Mesenchymal stem cell (in vitro differentiated cells and primary cell): ENCODE results near the gene PMF1.

Experiments used
- DNase-seq: peaks from one replicate; pipeline ENCODE4 v3.0.0-alpha.2; 2013
- H2AFZ ChIP-seq: one replicate; pipeline ENCODE4 v1.6.1; 2013; ENCODE audit warnings: low read depth, mild to moderate bottlenecking, control low read depth, inconsistent platforms, low read length, moderate library complexity
- H2AK5ac ChIP-seq: 2 replicates; pipeline ENCODE4 v1.6.1; 2013; ENCODE audit warnings: low read length, moderate library complexity, mild to moderate bottlenecking, inconsistent platforms; ENCODE audit not compliant: severe bottlenecking
- H2BK120ac ChIP-seq: one replicate; pipeline ENCODE4 v1.6.1; 2013; ENCODE audit warnings: low read depth, mild to moderate bottlenecking, inconsistent platforms, low read length, moderate library complexity
- H2BK12ac ChIP-seq, 2 experiments: one replicate each; pipeline ENCODE4 v1.6.1; 2013; ENCODE audit warnings: inconsistent platforms in 2 of 2, low read length in 2 of 2, mild to moderate bottlenecking in 2 of 2, moderate library complexity in 2 of 2, control low read depth in 1 of 2
- H2BK15ac ChIP-seq: one replicate; pipeline ENCODE4 v1.6.1; 2013; ENCODE audit warnings: mild to moderate bottlenecking, low read depth, inconsistent platforms; ENCODE audit not compliant: poor library complexity, severe bottlenecking
- H2BK5ac ChIP-seq: 2 replicates; pipeline ENCODE4 v1.6.1; 2013; ENCODE audit warnings: low read depth, mild to moderate bottlenecking, low read length, control low read depth, inconsistent platforms; ENCODE audit not compliant: poor library complexity, severe bottlenecking
- H3K14ac ChIP-seq, 2 experiments: one replicate each; pipeline ENCODE4 v1.6.1; 2013; ENCODE audit warnings: inconsistent platforms in 2 of 2, low read length in 2 of 2, control low read depth in 1 of 2, mild to moderate bottlenecking in 1 of 2, moderate library complexity in 1 of 2
- H3K18ac ChIP-seq, 2 experiments: one replicate each; pipeline ENCODE4 v1.6.1; 2013; ENCODE audit warnings: inconsistent platforms in 2 of 2, low read length in 2 of 2, control low read depth in 1 of 2, low read depth in 1 of 2, mild to moderate bottlenecking in 1 of 2
- H3K23ac ChIP-seq, 2 experiments: one replicate each; pipeline ENCODE4 v1.6.1; 2013; ENCODE audit warnings: inconsistent platforms in 2 of 2, low read length in 2 of 2, mild to moderate bottlenecking in 2 of 2, moderate library complexity in 2 of 2, control low read depth in 1 of 2
- H3K27ac ChIP-seq: 2 replicates; pipeline ENCODE4 v1.5.1; 2013; ENCODE audit warnings: mild to moderate bottlenecking, moderate library complexity, low read length, control low read depth, inconsistent platforms; ENCODE audit not compliant: poor library complexity, severe bottlenecking
- H3K27me3 ChIP-seq, 2 experiments: 2 replicates each; pipeline versions ENCODE4 v1.6.1 to v1.7.0; 2013; ENCODE audit warnings: low read length in 2 of 2, mild to moderate bottlenecking in 2 of 2, moderate library complexity in 2 of 2, control low read depth in 1 of 2, inconsistent platforms in 1 of 2; ENCODE audit not compliant: control insufficient read depth in 1 of 2, insufficient read depth in 1 of 2
- H3K36me3 ChIP-seq, 2 experiments: 2 replicates each; pipeline versions ENCODE4 v1.6.1 to v1.7.0; 2013; ENCODE audit warnings: low read length in 2 of 2, control low read depth in 1 of 2, inconsistent platforms in 1 of 2, low read depth in 1 of 2, mild to moderate bottlenecking in 1 of 2; ENCODE audit not compliant: insufficient read depth in 2 of 2, control insufficient read depth in 1 of 2
- H3K4ac ChIP-seq, 2 experiments: one replicate each; pipeline ENCODE4 v1.6.1; 2013; ENCODE audit warnings: inconsistent platforms in 2 of 2, low read length in 2 of 2, mild to moderate bottlenecking in 2 of 2, moderate library complexity in 2 of 2, control low read depth in 1 of 2, low read depth in 1 of 2
- H3K4me1 ChIP-seq: 2 replicates; pipeline ENCODE4 v1.6.1; 2013; ENCODE audit warnings: low read depth, low read length, control low read depth; ENCODE audit not compliant: control insufficient read depth, insufficient read depth
- H3K4me2 ChIP-seq: 2 replicates; pipeline ENCODE4 v1.6.1; 2013; ENCODE audit warnings: low read length, mild to moderate bottlenecking, inconsistent platforms; ENCODE audit not compliant: poor library complexity, severe bottlenecking
- H3K4me3 ChIP-seq, 2 experiments: 2 replicates each; pipeline versions ENCODE4 v1.5.1 to v1.7.0; 2013; ENCODE audit warnings: low read length in 2 of 2, mild to moderate bottlenecking in 2 of 2, control low read depth in 1 of 2, low read depth in 1 of 2; ENCODE audit not compliant: insufficient read depth in 1 of 2
- H3K79me1 ChIP-seq: replicated peaks from 2 replicates; pipeline ENCODE4 v1.6.1; 2013; ENCODE audit warnings: mild to moderate bottlenecking, control low read depth, low read length, inconsistent platforms; ENCODE audit not compliant: poor library complexity, severe bottlenecking
- H3K9ac ChIP-seq: 2 replicates; pipeline ENCODE4 v1.7.0; 2013; ENCODE audit warnings: mild to moderate bottlenecking, low read length, moderate library complexity
- H3K9me3 ChIP-seq: 2 replicates; pipeline ENCODE4 v1.7.0; 2013; ENCODE audit warnings: mild to moderate bottlenecking, low read length; ENCODE audit not compliant: control insufficient read depth
- H4K8ac ChIP-seq: one replicate; pipeline ENCODE4 v1.6.1; 2013; ENCODE audit warnings: inconsistent platforms, mild to moderate bottlenecking, low read length, moderate library complexity
- H4K91ac ChIP-seq: one replicate; pipeline ENCODE4 v1.6.1; 2013; ENCODE audit warnings: mild to moderate bottlenecking, low read length, inconsistent platforms
- WGBS: methylation state at CpG from one replicate; pipeline ENCODE4 v1.1.7; 2013; ENCODE audit warnings: mixed read lengths; 5-methylcytosine and 5-hydroxymethylcytosine counted together

Gene PMF1

DNA sequence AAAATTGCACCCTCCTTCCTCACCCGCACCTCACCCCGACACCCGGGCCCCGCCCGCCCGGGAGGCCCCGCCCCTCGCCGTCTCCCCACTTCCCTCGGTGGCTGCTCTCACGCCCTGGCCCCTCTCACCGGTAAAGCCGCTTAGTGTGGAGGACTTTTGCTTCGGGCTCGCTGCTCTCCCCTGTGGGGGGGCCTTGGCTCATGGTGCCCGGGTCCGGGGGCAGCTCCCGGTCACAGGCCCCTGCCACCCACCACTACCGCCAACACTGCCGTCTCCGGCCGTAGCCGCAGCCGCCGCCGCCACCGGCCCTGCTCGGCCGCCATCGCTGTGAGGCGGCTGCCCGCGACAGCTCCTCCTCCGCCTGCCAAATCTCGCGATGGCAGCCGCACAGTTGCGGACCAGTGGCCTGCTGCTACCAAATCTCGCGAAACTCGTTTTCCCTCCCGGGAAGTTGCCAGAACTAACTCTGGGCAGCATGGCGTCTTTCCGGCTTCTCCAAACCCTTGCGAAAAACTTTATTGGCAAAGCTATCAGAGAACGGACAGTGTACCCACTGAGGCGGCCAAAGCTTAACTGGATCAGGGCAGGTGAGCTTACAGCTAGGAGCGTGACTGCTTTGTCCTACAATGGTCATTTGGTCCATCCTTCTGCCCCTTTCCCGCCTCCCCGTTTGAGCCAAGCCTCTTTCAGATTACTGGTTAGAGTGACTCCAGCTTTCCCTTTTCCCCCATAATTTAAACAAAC lies 69.8 kb downstream of the PMF1 start, which contains the start of gene SMG5:
Gene SMG5, minus strand, starts transcription at position 347 of the 744 bp plus-strand sequence. Its CDS starts 145 bp downstream, at position 202.
- Histone ChIP-seq H3K4ac (peak within 1 kb of the TSS; percentile 75 to 81), H3K4me3 (peak within 1 kb of the TSS; percentile 89), H2BK120ac (peak within 1 kb of the TSS; percentile 68), H3K9me3 (no peaks in the 10 kb centered on the region), H3K14ac (peak within 1 kb of the TSS; percentile 60 to 97), H3K27ac (peak within 1 kb of the TSS; percentile 66), H2BK5ac (peak within 1 kb of the TSS; percentile 66), H3K27me3 (no peaks in the 10 kb centered on the region), H4K8ac (peak within 1 kb of the TSS; percentile 90), H3K79me1 (peaks cover 21% of the 10 kb centered on the region), H4K91ac (peak within 1 kb of the TSS; percentile 87), H2BK12ac (no peak within 1 kb of the TSS), H3K18ac (peak within 1 kb of the TSS; percentile 88 to 89), H2AFZ (peak within 1 kb of the TSS; percentile 89), H3K4me1 (peaks cover 9% of the 10 kb centered on the region), H3K23ac (no peak within 1 kb of the TSS), H2AK5ac (peak within 1 kb of the TSS; percentile 37), H3K9ac (peak within 1 kb of the TSS; percentile 89), H3K36me3 (peaks cover 30 to 32% of the 10 kb centered on the region in 2 experiments), H3K4me2 (peak within 1 kb of the TSS; percentile 83), H2BK15ac (peak within 1 kb of the TSS; percentile 94)
- DNase-seq = peak; percentile 99
- WGBS = under 1% methylated on average over 50 of the region's 50 CpGs

DNA sequence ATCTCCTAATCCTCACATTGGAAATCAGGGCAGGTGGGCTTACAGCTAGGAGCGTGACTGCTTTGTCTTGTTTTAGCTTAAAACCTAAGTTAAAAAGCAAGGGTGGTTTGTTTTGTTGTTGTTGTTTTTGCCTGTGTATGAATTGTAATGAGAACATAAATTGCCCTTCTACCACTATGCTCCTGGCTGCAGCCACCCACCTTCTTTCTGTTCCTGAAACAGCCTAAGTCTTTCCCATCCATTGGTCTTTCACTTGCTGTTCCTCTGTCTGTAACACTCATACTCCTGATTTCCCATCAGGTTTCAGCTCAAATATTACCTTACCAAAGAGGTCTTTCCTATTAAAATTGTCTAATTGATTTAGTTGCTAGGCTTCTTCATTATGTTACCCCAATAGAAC lies 70.7 kb downstream of the PMF1 start:
- no CpG with 5 or more reads among the region's 1 CpG for WGBS
- Histone ChIP-seq H3K36me3 (peaks cover 24% of the 10 kb centered on the region in 2 experiments), H2BK5ac (no peak overlapping the region), H3K23ac (no peak overlapping the region), H4K91ac (no peak overlapping the region), H3K4me3 (peak overlapping the region in 1 of 2 experiments; percentile 89), H2BK120ac (no peak overlapping the region), H3K4ac (no peak overlapping the region), H4K8ac (peak overlapping the region; percentile 27), H3K4me1 (peaks cover 9% of the 10 kb centered on the region), H2AFZ (no peak overlapping the region), H3K79me1 (peaks cover 15% of the 10 kb centered on the region), H3K27me3 (no peaks in the 10 kb centered on the region), H3K18ac (no peak overlapping the region), H2BK12ac (no peak overlapping the region), H3K9me3 (no peaks in the 10 kb centered on the region), H2BK15ac (no peak overlapping the region), H3K14ac (no peak overlapping the region), H3K9ac (peak overlapping the region; percentile 89), H3K27ac (no peak overlapping the region), H2AK5ac (no peak overlapping the region), H3K4me2 (peak overlapping the region; percentile 41)
- no peak for DNase-seq

DNA sequence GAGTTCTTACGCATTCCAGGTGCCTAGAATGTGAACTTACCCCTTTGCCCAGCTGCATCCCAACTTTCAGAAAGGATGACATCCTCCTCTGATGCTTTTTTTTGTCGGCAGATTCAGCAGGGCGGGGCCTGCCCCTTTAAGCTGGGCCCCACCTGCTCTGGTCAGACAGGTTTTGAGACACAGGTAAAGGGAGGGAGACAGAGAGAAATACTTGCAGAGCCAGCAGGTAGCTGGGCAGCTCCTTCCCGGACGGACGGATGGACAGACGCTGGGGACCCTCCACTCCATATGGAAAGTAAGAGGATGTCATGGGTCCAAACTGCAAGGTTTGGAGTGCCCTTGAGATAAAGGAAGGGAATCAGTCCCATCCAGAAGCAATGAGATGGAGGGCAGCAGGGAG lies 71.3 kb downstream of the PMF1 start, which contains the start of gene TMEM79:
Gene TMEM79, plus strand, starts transcription at position 214 of the 400 bp plus-strand sequence. CDS start 902 bp downstream, outside the sequence.
- Histone ChIP-seq H4K8ac (peak within 1 kb of the TSS; percentile 27), H3K4me2 (peak within 1 kb of the TSS; percentile 41), H3K4ac (no peak within 1 kb of the TSS), H4K91ac (no peak within 1 kb of the TSS), H3K9me3 (no peaks in the 10 kb centered on the region), H3K4me1 (peaks cover 9% of the 10 kb centered on the region), H2BK15ac (peak within 1 kb of the TSS; percentile 21), H2AK5ac (no peak within 1 kb of the TSS), H3K9ac (peak within 1 kb of the TSS; percentile 89), H2AFZ (no peak within 1 kb of the TSS), H3K27me3 (no peaks in the 10 kb centered on the region), H3K14ac (no peak within 1 kb of the TSS), H3K18ac (peak within 1 kb of the TSS in 1 of 2 experiments; percentile 69), H3K27ac (peak within 1 kb of the TSS; percentile 17), H3K36me3 (peaks cover 21 to 25% of the 10 kb centered on the region in 2 experiments), H2BK120ac (no peak within 1 kb of the TSS), H3K4me3 (peak within 1 kb of the TSS in 1 of 2 experiments; percentile 89), H3K79me1 (peaks cover 13% of the 10 kb centered on the region), H2BK12ac (no peak within 1 kb of the TSS), H2BK5ac (no peak within 1 kb of the TSS), H3K23ac (no peak within 1 kb of the TSS)
- no peak for DNase-seq
- 86% methylated on average over 7 of the region's 7 CpGs for WGBS

DNA sequence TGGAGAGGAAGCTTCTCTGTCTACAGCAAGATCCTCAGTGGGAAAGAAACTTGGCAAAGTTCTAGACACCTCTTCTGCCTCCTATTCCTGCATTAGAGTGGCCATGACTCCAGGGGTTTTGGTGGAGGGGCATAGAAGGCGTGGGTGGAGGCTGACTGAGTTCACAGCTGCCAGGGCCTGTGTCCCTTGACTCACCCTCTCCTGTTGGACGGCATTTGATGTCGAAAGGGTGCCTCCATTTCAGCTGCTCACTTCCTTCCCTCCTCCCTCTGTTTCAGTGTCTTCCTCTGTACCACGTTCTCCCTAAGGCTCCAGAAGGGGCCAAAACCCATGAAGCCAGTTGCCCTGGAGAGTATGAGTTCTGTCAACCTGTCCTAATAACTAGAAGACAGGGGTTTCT lies 72.0 kb downstream of the PMF1 start:
- no peaks in the 10 kb centered on the region for H3K9me3 ChIP-seq
- H2BK12ac ChIP-seq = no peak overlapping the region
- peaks cover 9% of the 10 kb centered on the region for H3K4me1 ChIP-seq
- 87% methylated on average over 4 of the region's 4 CpGs for WGBS
- peaks cover 14% of the 10 kb centered on the region for H3K79me1 ChIP-seq
- H2BK120ac ChIP-seq = no peak overlapping the region
- H2AK5ac ChIP-seq = no peak overlapping the region
- H3K36me3 ChIP-seq = peaks cover 21 to 27% of the 10 kb centered on the region in 2 experiments
- no peak overlapping the region for H2BK5ac ChIP-seq
- H3K14ac ChIP-seq = no peak overlapping the region
- no peak overlapping the region for H3K4me2 ChIP-seq
- no peak overlapping the region for H3K4ac ChIP-seq
- no peak overlapping the region for H4K8ac ChIP-seq
- no peak overlapping the region for H2BK15ac ChIP-seq
- H3K4me3 ChIP-seq = no peak overlapping the region
- no peak overlapping the region for H4K91ac ChIP-seq
- no peaks in the 10 kb centered on the region for H3K27me3 ChIP-seq
- no peak overlapping the region for H3K27ac ChIP-seq
- no peak overlapping the region for H3K23ac ChIP-seq
- peak overlapping the region; percentile 25 for H3K9ac ChIP-seq
- DNase-seq = no peak
- no peak overlapping the region for H2AFZ ChIP-seq
- H3K18ac ChIP-seq = no peak overlapping the region
